NCI-H2107 treated with DMSO at 0.1 percent for 48 hours (cell line): Measurements from ENCODE around the gene AMBRA1.

Source experiments
- DNase-seq: peaks from one replicate; lab custom pipeline; 2025; ENCODE audit not compliant: unreplicated experiment; lab: John Stamatoyannopoulos, UW

Gene AMBRA1, protein sequence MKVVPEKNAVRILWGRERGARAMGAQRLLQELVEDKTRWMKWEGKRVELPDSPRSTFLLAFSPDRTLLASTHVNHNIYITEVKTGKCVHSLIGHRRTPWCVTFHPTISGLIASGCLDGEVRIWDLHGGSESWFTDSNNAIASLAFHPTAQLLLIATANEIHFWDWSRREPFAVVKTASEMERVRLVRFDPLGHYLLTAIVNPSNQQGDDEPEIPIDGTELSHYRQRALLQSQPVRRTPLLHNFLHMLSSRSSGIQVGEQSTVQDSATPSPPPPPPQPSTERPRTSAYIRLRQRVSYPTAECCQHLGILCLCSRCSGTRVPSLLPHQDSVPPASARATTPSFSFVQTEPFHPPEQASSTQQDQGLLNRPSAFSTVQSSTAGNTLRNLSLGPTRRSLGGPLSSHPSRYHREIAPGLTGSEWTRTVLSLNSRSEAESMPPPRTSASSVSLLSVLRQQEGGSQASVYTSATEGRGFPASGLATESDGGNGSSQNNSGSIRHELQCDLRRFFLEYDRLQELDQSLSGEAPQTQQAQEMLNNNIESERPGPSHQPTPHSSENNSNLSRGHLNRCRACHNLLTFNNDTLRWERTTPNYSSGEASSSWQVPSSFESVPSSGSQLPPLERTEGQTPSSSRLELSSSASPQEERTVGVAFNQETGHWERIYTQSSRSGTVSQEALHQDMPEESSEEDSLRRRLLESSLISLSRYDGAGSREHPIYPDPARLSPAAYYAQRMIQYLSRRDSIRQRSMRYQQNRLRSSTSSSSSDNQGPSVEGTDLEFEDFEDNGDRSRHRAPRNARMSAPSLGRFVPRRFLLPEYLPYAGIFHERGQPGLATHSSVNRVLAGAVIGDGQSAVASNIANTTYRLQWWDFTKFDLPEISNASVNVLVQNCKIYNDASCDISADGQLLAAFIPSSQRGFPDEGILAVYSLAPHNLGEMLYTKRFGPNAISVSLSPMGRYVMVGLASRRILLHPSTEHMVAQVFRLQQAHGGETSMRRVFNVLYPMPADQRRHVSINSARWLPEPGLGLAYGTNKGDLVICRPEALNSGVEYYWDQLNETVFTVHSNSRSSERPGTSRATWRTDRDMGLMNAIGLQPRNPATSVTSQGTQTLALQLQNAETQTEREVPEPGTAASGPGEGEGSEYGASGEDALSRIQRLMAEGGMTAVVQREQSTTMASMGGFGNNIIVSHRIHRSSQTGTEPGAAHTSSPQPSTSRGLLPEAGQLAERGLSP (N-terminal part only)

GRCh38 chr11:46593550-46594373 lies at the start of gene AMBRA1:
TSS of gene AMBRA1 (minus strand) at chr11:46594023. CDS start at chr11:46548380, 45,643 bp downstream.
- peak; percentile 79 for DNase-seq

DNA sequence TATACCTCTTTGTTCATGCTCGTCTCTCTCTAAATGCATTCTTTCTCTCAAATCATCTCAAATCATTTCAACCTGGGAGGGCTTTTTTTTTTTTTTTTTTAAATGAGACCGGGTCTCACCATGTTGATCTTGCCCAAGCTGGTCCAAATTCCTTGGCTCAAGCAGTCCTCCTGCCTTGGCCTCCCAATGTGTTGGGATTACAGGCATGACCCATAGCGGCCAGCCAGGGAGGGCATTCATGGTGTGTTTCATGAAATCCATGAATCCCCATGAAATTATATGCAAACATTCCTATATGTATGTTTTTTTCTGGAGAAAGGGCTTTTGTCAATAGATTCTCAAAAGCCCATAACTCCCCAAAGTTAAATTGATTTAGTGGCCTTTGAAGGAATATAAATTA lies 49.7 kb upstream of the AMBRA1 start:
- no peak for DNase-seq

DNA sequence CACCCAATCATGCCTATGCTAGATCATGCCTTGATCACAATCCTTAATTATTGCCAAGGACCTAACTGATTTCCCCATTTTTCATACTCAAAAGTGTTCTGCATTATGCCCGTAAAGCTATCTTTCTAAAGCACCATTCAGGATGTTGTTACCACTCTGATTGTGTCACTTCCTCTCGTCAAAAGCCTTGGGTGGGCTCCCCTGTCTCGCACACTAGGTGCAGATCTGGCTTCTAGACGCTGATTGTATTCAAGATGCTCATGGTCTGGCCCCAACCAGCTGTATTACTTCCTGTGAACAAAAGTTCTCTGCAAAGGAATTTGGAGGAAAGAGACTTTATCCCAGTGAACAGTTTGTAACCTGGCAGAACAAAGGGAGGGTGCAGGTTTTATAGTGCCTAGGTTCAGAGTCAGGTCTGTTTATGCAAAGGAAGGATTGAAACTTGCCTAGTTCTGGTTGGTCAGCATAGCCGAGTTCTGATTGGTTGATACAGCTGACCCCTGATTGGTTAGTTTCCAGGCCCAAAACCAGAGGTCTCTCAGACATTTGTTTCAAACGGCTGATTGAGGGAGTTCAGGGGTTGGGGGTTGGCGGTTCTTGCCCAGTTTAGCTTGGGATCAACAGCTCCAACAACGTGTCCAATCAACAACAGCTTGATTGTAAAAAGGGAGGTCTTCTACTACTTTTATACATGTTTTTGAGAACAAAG lies 49.0 kb upstream of the AMBRA1 start:
- no peak for DNase-seq

- DNase-seq, result no peak
These were observed 47.8 kb upstream of the AMBRA1 start for GRCh38 chr11:46641639-46642038.

DNA sequence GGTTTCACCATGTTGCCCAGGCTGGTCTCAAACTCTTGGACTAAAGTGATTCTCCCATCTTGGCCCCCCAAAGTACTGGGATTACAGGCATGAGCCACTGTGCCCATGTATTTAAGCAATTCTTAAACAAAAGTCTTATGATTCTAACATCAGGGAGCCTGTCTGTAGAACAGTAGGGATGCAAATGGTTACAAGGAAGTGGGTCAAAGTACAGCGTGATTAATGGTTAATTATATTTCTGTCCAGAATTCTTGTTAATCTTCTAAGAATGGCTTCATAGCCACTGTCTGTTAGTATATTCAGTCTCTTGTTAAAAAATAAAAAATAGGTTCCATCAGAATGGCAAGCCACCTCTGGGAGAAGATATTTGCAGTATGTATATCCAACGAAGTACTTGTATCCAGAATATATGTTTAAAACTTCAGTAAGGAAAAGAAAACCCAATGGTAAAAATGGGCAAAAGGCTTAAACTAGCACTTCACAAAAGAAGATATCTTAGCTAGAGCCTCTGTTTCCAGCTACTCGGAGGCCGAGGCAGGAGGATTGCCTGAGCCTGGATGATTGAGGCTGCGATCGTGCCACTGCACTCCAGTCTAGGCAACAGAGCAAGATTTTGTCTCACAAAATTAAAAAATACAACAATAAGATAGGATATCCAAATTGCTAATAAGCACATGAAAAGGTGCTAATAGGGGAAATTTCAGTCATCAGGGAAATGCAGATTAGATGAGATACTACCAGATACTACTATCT lies 46.4 kb upstream of the AMBRA1 start:
- DNase-seq, result no peak

- peak; percentile 84 for DNase-seq
These were observed 45.5 kb upstream of the AMBRA1 start for GRCh38 chr11:46639197-46639839.

DNA sequence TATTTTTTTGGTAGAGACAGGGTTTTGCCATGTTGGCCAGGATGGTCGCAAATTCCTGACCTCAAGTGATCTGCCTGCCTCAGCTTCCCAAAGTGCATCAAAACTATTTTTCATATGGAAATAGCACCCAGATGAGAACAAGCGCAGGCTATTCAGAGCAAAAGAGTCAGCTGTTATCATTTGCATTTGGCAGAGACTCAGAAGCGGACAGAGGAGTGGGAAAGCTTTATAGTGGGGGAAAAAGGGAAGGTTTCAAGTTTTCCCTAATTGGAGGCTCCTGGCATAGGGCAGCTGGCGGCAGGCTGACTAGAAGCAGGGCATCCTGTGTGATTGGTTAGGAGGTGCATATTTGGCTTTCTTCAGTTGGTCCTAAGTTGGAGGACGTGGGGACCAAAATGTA lies 43.7 kb upstream of the AMBRA1 start:
- no peak for DNase-seq

DNA sequence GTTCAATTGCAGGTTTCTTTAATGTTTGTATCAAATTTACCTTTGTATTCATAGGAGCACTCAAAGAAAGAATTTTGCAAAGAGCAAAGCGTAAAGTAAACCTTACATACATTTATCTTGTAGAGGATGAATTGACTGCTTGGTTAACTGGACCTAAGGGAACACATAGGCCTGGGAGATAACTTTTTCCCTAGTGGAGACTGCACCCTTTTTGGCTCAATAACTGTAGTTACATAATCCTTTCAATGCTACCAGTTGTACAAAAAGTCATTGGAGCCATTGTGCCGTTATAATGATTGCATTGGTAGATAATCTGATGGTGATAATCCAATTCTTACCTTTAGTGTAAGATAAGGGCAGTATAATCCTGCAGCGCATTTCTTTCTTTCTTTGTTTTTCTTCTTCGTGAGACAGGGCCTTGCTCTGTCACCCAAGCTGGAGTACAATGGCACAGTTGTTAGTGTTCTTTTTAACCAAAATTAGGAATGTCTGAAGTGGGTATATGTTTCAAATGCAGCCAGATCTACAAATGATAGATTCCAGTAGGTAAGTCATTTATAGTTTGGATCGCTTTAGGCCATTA lies 41.8 kb upstream of the AMBRA1 start:
- no peak for DNase-seq

- no peak for DNase-seq
These were observed 39.7 kb upstream of the AMBRA1 start for GRCh38 chr11:46633291-46634217.

- DNase-seq, result no peak
These were observed 38.7 kb upstream of the AMBRA1 start for GRCh38 chr11:46632502-46632901.

DNA sequence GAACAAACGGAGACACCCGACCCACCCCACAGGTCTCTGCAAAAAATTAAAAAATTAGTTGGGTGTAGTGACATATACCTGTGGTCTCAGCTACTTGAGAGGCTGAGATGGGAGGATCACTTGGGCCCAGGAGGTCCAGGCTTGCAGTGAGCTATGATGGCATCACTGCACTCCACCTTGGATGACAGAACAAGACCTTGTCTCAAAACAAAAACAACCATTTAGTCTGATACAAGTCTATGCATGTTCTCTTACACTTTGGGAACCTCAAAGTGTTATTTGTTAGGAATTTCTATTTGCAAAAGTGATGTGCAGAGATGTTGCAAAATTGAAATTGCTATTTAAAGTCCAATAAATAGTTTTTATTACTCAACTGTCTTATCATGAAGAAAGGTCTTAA lies 37.9 kb upstream of the AMBRA1 start:
- DNase-seq, result no peak

DNA sequence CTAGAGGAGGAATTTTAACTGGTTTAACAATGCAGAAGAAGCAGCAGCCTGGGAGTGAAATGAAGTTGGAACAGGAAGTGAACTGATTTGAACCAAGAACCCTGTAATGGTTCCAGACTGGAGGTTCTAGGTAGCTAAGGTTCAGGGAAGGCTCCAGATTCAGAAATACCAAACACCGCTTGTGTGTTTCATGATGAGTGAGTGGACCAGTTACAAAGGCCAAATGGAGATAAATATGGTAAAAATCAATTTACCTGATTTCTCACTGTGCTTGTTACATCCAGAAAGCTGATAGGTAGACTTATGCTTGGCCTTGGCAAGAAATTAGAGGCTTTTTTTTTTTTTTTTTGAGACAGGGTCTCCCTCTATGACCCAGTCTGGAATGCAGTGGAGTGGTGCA lies 36.4 kb upstream of the AMBRA1 start:
- no peak for DNase-seq

DNA sequence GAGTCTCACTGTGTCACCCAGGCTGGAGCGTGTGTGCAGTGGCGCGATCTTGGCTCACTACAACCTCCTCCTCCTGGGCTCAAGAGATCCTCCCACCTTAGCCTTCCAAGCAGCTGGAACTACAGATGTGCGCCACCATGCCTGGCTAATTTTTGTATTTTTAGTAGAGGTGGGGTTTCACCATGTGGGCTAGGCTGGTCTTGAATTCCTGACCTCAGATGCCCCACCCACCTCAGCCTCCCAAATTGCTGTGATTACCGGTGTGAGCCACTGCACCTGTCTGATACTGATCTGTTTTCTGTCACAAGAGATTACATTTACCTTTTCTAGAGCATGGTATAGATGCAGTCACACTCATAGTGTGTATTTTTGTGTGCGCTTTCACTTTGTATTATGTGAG lies 35.1 kb upstream of the AMBRA1 start:
- no peak for DNase-seq

- DNase-seq, result no peak
These were observed 31.6 kb upstream of the AMBRA1 start for GRCh38 chr11:46625406-46625805.

DNA sequence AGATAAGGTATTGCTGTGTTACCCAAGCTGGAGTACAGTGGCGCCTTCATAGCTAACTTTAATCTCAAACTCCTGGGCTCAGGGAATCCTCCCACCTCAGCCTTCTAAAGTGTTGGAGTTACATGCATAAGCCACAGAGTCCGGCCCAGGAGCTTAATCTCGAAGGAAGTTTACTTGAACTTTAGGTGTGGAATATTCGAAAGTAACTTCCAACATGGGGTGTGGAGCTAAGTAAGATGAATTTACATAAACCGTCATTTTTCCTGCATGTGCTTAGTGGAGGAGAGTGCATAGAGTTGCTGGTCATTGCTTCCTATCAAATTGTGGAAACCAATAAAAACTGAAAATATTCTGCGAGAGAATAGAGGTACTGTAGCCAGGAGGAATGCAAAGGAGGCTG lies 25.0 kb upstream of the AMBRA1 start:
- no peak for DNase-seq

GRCh38 chr11:46617972-46618314 lies 24.1 kb upstream of the AMBRA1 start:
- no peak for DNase-seq
